ENCODE measurements around the gene CCM2.
A peak's percentile ranks its signal among the peaks of the same experiment; 100 is the strongest.
"Not testable (repeated sequence)": the region's sequence is repeated elsewhere in the genome, so short reads cannot be mapped to it uniquely, and the experiment has no call there.

The CCM2 gene

DNA sequence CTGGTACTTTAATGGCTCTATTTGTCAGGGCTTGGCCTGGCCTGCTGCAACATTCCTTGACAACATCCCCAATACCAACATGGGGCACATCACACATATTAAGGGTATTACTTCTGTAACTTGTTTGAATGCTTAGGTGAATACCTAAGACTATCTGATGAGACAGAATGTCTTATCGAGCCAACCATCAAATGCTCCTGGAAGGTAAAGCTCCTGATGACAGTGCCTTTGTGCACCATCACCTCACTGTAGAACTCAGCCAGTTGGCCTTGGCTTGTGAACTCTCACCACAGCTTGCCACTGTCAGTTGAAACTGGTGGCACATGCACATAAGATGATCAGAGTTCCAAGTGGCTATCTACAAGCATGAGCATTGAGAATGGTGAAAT lies 17.5 kb upstream of the CCM2 start:
- no peak for DNase-seq (ENCODE audit: low spot score)

- no peak for DNase-seq (ENCODE audit: low spot score)
These were observed 17.0 kb upstream of the CCM2 start for GRCh38 chr7:44982970-44983369.

DNA sequence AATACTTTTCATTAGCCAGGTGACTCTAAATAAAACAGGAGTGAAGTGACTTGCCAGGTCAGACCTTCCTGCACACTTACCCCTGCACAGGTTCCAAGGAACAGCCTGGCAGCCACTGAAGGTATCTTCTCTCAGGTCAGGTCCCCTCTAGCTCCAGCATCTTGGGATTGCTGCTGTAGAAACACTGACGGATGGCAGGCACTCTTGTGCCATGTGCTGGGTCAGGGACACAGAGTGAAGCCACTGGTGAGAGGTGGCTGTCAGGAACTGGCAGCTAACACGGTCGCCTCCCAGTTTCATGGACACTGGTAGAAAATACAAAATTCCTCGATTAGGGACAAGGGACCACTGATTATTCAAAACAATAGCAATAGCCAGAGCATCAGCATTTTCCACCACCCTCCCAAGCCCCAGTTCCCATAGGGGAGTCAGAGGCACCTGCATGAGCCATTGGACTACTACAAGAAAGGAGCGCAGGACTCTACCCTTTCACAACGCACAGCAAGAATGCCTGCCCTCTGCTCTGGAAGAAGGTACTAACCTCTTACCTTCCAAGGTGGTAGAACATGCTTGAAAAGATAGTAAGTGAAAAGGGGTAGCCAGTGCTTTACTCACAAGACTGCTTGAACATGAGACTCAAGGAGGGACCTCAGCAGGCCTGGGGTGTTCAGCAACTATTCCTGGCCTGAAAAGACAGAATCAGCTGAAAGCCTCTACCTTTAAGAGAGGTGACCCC lies 16.1 kb upstream of the CCM2 start:
- DNase-seq (ENCODE audit: low spot score), result peak; percentile 35

DNA sequence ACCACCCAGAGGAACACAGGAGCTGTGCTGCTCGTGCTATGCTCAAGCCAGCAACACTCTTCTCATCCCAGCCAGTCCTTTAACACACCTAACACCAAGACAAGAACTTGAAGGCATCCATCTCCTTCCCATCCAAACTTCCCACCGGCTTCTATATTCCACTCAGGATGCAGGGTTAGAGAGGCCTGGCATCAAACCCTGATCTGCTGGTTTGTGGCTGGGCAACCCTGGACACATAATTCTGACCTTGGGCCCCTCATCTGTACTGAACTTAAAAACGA lies 15.6 kb upstream of the CCM2 start:
- DNase-seq (ENCODE audit: low spot score), result no peak

- peak; percentile 34 for DNase-seq (ENCODE audit: low spot score)
These were observed 14.8 kb upstream of the CCM2 start for GRCh38 chr7:44985033-44985695.

GRCh38 chr7:44985900-44986217 lies 14.1 kb upstream of the CCM2 start:
- DNase-seq (ENCODE audit: low spot score), result no peak

DNA sequence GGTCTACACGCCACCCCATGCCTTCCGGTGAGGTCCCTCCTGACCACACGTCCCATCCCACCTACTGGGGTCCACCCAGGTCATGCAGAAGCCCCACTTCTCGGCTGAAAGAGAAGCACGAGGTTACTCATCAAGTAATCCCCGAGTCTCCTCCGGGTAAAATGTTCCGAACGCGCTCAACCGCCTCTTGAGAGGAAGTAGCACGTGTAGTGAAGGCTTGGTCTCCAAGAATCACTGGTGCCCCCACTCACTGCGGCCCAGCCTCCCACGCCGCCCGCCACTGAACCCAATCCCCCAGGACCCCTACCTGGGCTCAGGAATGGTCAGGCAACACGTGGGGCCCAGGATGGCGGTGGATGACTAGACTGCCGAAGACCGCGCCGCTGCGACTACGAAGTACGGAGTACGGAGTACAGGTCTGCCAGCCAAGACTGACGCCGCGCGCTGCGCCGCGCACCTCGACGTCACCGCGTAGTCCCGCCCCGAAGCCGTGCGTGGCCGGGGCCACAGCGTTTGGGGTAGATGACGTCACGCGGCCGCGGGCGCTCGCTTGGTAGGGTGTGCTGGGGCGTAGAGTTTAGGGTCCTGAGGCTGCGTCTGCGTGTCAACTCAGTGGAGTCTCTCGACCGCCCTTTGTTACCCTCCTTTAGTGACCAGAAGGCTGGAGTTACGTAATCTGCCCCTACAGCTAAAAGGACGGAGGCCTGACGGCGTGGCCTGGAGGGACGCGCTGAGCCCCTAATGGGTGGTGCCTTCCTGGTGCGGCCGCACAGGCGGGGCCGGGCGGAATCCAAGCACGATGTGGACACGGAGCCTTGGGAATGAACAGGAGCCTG lies 13.6 kb upstream of the CCM2 start:
- peak; percentile 96 for DNase-seq (ENCODE audit: low spot score)

- DNase-seq (ENCODE audit: low spot score), result no peak
These were observed 12.5 kb upstream of the CCM2 start for GRCh38 chr7:44987457-44987856.

DNA sequence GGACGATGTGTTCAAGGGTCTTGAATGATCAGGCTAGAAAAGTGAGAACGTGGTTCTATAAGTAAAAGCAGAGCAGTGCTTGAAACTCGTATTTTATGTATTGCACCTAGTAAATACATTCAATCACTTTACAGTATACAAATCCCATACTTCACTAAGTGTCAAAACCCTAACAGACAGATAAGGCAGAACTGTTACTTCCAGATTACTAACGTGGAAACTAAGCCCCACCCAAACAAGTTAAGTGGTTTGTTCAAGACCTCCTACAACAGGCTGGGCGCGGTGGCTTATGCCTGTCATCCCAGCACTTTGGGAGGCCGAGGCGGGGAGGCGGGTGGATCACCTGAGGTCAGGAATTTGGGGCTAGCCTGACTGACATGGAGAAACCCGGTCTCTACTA lies 12.0 kb upstream of the CCM2 start:
- DNase-seq (ENCODE audit: low spot score), result peak; percentile 44

GRCh38 chr7:44988701-44989100 lies 11.3 kb upstream of the CCM2 start:
- DNase-seq (ENCODE audit: low spot score), result no peak

DNA sequence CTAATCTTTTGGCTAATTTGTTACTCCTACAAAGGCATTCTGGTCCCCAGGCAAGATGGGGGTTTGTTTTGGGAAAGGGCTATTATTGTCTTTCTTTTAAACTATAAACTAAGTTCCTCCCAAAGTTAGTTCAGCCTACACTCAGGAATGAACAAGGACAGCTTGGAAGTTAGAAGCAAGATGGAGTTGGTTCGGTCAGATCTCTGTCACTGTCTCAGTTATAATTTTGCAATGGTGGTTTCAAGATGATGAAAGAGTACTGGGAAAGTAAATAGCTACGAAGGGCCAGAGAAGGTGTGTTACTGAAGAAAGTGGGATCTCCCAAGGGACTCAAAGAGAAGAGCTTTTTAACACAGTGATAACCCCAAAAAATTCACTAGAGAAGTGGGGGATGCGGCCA lies 10.9 kb upstream of the CCM2 start:
- no peak for DNase-seq (ENCODE audit: low spot score)

DNA sequence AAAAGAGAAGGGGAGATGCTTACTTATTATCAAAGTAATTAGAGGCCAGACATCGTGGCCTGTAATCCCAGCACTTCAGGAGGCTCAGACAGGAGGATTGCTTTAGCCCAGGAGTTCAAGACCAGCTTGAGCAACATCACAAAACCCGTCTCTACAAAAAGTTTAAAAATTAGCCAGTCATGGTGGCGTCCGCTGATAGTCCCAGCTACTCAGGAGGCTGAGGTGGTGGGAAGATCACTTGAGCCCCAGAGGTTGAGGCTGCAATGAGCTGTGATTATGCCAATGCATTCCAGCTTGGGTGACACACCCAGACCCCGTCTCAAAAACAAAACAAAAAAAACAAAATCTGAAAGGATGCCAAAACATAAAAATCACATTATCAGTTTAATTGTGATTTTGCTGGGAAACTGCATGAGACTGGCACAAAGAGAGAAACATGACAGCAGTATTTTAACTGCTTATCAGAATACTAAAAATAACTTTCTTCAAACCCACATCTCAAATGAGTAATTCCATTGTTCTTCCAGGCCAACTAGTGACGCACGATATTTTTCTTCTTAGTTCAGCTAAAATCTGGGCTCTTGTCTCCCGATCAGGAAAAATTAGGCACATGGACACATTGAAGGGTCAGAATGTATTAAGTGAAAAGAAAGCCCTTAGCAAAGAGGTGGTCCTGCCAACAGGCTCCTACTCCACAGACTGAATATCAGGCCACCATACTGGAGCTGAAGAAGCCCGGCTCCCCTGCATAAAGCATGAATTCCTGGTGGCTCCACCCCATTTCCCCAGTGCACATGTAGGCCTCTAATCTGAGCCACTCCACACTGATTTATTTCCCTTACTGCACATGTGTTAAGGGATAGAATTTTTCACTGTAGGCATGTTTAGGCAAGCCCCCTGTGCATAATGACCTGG lies 9.6 kb upstream of the CCM2 start:
- DNase-seq (ENCODE audit: low spot score), result no peak

GRCh38 chr7:44992004-44992795 lies 7.8 kb upstream of the CCM2 start:
- DNase-seq (ENCODE audit: low spot score), result not testable (repeated sequence)

DNA sequence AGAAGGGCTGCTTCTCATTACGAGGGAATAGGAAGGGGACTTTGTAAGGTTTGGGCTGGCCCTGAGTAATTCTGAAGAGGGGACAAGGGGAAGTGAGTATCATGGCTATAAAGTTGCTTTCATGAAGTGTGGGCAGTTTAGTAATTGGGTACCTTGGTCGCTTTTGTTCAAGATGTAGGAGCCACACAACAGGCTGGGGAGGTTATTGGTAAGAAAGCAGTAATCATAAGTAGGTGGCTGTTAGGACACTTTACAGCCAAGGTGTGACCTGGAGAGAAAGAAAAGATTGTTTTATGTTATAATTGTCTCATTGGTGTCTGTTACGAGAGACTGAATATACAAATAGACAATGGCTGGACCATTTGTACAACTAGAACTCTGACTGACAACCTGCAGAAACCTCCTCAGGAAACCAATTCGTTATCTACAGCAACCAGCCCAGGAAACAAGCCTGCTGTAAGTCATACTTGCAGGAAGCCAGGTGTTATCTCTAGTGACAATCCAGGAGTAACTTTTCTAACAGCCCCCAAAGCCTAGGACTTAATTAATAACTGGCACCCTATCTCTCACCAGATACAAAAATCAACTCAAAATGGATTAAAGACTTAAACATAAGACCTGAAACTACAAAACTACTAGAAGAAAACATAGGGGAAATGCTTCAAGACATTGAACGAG lies 5.0 kb upstream of the CCM2 start:
- DNase-seq (ENCODE audit: low spot score), result no peak

- DNase-seq (ENCODE audit: low spot score), result no peak
These were observed 4.2 kb upstream of the CCM2 start for GRCh38 chr7:44995555-44996493.

DNA sequence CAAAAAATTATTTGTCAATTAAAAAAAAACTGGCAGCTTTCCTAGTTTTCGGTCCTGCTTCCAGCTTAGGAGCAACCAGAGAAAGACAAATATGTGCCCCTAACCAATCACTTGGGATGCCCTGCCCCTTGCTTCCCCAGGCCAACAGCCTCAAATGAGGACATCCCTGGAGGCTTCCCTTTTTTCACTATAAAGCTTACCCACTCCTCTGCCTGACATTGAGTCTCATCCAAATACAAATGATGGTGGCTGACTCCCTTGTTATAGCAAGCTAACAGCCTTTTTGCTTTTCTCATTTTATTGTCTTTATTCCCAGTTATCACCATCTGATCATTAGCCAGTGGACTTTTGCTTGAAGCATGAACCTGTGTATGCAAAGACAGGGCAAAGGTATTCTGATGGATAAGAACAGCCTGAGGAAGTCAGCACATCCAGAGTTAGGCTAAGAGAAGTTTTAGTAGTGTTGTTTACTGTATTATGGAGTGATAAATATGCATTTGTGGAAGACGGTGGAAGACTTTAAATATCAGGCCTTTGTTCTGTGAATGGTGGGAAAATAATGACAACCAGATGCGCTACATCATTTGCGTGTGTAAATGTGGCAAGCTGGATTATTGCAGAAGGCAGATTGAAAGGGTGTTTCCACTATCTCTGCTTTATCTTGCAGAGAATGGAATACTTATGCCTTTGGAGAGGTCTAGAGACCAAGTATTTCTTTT lies 1.7 kb upstream of the CCM2 start:
- no peak for DNase-seq (ENCODE audit: low spot score)

DNA sequence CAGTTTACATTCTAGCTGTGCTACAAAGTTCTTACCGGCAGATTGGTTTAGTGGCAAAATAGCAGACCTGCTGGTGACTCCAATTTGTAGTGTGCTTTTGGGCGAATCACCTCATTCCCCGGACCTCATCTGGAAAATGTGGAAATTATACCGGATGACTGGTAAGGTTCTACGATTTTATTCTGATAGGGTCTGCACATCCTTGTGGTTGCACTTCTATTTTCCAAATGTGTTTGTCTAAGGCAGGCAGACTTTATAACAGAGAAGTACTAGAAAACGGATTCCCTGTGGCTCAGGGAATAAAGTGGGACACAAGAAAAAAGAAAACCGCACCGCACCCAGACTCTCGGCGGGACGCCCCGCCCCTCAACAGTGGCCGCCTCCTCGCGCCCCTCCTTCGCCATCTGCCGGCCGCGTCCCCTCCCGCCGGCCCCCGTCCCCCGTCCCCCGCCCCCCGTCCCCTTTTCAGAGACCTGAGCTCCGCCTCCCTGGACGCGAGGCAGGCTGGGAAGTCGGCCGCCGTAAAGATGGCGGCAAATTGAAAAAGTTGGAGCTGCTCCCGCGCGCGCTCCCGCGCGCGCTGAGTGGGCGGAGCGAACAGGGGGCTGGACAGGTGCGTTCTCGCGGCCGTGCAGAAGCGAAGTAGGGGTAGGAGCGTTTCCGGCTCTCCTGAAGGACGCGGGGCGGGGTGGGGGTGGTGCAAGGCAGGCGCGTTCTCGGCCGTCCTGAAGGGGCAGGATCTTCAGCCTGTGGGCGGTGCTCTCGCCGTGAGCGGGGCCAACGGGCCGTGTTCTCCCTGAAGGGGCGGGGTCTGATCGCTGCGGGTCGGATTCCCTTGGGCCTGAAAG lies 532 bp upstream of the CCM2 start:
- peak; percentile 99 for DNase-seq (ENCODE audit: low spot score)

GRCh38 chr7:45001138-45001694 lies 1.2 kb downstream of the CCM2 start:
- DNase-seq (ENCODE audit: low spot score), result no peak

Measured in ecto neural progenitor cell (in vitro differentiated cells).